Suprapubic skin (tissue), 4 donors: ENCODE data around the gene B3GLCT. TPM values are rescaled to one million over a fixed set of nuclear protein-coding genes. Genes with fewer than 3 reads are reported as not detected.

Experiments used
- DNase-seq, 2 donors: peaks; one replicate each; pipeline ENCODE4 v3.0.0-alpha.2; 2019; ENCODE audit warnings: low spot score in 2 of 2
- H3K27ac ChIP-seq: fragments of 200-600 bp; sonication (generic); one replicate; pipeline ENCODE4 v1.5.1; 2019
- H3K27me3 ChIP-seq: fragments of 200-600 bp; sonication (generic); one replicate; pipeline ENCODE4 v1.5.1; 2019
- H3K36me3 ChIP-seq: fragments of 200-600 bp; sonication (generic); one replicate; pipeline ENCODE4 v1.5.1; 2019
- H3K4me1 ChIP-seq: fragments of 200-600 bp; sonication (generic); one replicate; pipeline ENCODE4 v1.5.1; 2019
- H3K4me3 ChIP-seq: fragments of 200-600 bp; sonication (generic); one replicate; pipeline ENCODE4 v1.5.1; 2019; ENCODE audit warnings: mild to moderate bottlenecking
- H3K9me3 ChIP-seq: fragments of 200-600 bp; sonication (generic); one replicate; pipeline ENCODE4 v1.5.1; 2019
- EP300 ChIP-seq: sonication (generic); formaldehyde crosslinking; IDR thresholded peaks from one replicate; pipeline ENCODE4 v1.6.1; 2017; ENCODE audit warnings: antibody characterized with exemption
- POLR2A ChIP-seq, 2 donors: fragments of 450-650 bp; IDR thresholded peaks; one replicate each; pipeline ENCODE4 v1.6.1; 2017; ENCODE audit warnings: antibody characterized with exemption in 2 of 2, mild to moderate bottlenecking in 2 of 2, moderate library complexity in 2 of 2
- POLR2AphosphoS5 ChIP-seq, 3 donors: sonication (generic); formaldehyde crosslinking; IDR thresholded peaks; one replicate each; pipeline ENCODE4 v1.6.1; 2017; ENCODE audit warnings: antibody characterized with exemption in 3 of 3
- WGBS: methylation state at CpG from one replicate; pipeline ENCODE4 v1.1.5; 2018; 5-methylcytosine and 5-hydroxymethylcytosine counted together
- total RNA-seq, 4 donors: library from RNA; depleted of rRNA; stranded (reverse); fragments of >200 nt; gene quantifications; one replicate each; pipeline ENCODE4 v1.1.0, GENCODE V29; 2016
- TF ChIP-seq, protein P1 (sequence below), 2 donors: fragments of 200-600 bp in 1 of 2; fragments of 450-650 bp in 1 of 2; sonication (generic) in 1 of 2; IDR thresholded peaks; one replicate each; pipeline ENCODE4 v1.5.1; 2016 to 2019; ENCODE audit warnings: antibody characterized with exemption in 2 of 2, mild to moderate bottlenecking in 1 of 2, moderate library complexity in 1 of 2

B3GLCT gene
- total RNA-seq, 4 donors from 2014 or later = 3.0 to 6.5 (median 6.0) TPM

- TF ChIP-seq POLR2A (IDR thresholded peaks at IDR 0.05) (no peak), EP300 (no peak), POLR2AphosphoS5 (IDR thresholded peaks at IDR 0.05) (no peak)
- TF ChIP-seq, protein P1, sequence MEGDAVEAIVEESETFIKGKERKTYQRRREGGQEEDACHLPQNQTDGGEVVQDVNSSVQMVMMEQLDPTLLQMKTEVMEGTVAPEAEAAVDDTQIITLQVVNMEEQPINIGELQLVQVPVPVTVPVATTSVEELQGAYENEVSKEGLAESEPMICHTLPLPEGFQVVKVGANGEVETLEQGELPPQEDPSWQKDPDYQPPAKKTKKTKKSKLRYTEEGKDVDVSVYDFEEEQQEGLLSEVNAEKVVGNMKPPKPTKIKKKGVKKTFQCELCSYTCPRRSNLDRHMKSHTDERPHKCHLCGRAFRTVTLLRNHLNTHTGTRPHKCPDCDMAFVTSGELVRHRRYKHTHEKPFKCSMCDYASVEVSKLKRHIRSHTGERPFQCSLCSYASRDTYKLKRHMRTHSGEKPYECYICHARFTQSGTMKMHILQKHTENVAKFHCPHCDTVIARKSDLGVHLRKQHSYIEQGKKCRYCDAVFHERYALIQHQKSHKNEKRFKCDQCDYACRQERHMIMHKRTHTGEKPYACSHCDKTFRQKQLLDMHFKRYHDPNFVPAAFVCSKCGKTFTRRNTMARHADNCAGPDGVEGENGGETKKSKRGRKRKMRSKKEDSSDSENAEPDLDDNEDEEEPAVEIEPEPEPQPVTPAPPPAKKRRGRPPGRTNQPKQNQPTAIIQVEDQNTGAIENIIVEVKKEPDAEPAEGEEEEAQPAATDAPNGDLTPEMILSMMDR (IDR thresholded peaks at IDR 0.05) = no peak
- Histone ChIP-seq H3K27ac (no peak overlapping the region), H3K9me3 (no peaks in the 10 kb centered on the region), H3K36me3 (peaks cover 13% of the 10 kb centered on the region), H3K27me3 (no peaks in the 10 kb centered on the region), H3K4me3 (no peak overlapping the region), H3K4me1 (no peaks in the 10 kb centered on the region)
- WGBS = 89% methylated on average over 3 of the region's 3 CpGs
- DNase-seq = no peak
Measured at GRCh38 chr13:31282741-31283455, 83.1 kb downstream of the B3GLCT start.

DNA sequence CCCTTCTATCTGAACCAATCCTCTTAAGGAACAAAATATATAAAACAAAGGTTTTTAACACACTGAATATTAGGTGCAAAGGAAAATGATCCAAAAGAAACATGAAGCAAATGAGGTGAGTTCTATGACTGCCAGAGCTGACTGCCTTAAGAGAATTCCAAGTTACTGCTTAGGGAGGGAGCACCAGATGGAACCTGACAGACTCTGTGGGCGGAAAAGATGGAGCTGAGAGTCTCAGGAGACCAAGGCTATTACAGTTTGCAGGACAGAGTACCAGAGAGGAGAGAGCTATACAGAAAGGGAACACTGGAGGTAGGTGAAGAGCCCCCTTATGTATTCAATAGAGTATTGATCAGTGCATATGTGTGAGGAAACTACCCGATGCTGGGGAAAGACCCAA, 87.2 kb downstream of the B3GLCT start:
- no peaks in the 10 kb centered on the region for H3K9me3 ChIP-seq
- TF ChIP-seq POLR2A (IDR thresholded peaks at IDR 0.05) (no peak), POLR2AphosphoS5 (IDR thresholded peaks at IDR 0.05) (no peak), EP300 (no peak)
- H3K27ac ChIP-seq = no peak overlapping the region
- H3K36me3 ChIP-seq = peaks cover 25% of the 10 kb centered on the region
- no peaks in the 10 kb centered on the region for H3K4me1 ChIP-seq
- H3K27me3 ChIP-seq = no peaks in the 10 kb centered on the region
- WGBS = 93% methylated on average over 2 of the region's 2 CpGs
- DNase-seq = no peak
- no peak overlapping the region for H3K4me3 ChIP-seq

DNA sequence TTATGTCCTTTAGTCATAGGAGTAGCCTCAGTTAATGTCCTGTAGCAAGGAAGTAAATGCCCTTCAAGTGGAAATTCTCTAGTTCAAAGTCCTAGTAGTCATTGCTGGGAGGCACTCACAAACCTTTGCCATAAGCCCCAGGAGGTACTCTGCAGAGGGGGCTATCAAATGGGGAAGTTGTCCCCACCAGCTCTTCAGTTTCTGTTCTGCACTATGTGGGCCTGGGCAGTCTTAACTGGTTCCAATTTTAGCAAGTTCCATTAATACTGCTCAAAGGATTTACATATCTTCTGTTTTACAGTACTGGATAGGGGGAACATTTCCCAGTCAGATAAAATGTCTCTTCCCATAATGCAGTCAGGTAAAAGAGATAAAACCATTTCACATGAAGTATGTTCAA, 101.3 kb downstream of the B3GLCT start:
- DNase-seq = no peak
- H3K36me3 ChIP-seq = peaks cover 6% of the 10 kb centered on the region
- no peaks in the 10 kb centered on the region for H3K27me3 ChIP-seq
- no peak for TF ChIP-seq POLR2AphosphoS5 (IDR thresholded peaks at IDR 0.05)
- no peak for TF ChIP-seq EP300
- TF ChIP-seq, protein P1 (IDR thresholded peaks at IDR 0.05) = no peak
- no peak for TF ChIP-seq POLR2A (IDR thresholded peaks at IDR 0.05)
- H3K4me1 ChIP-seq = no peaks in the 10 kb centered on the region
- H3K4me3 ChIP-seq = no peak overlapping the region
- H3K27ac ChIP-seq = no peak overlapping the region
- no peaks in the 10 kb centered on the region for H3K9me3 ChIP-seq

- Histone ChIP-seq H3K9me3 (peaks cover 22% of the 10 kb centered on the region), H3K4me1 (no peaks in the 10 kb centered on the region), H3K27ac (no peak overlapping the region), H3K36me3 (peaks cover 5% of the 10 kb centered on the region), H3K4me3 (no peak overlapping the region), H3K27me3 (no peaks in the 10 kb centered on the region)
- 75% methylated on average over 4 of the region's 4 CpGs for WGBS
- TF ChIP-seq, protein P1 (IDR thresholded peaks at IDR 0.05) = no peak
- TF ChIP-seq POLR2A (IDR thresholded peaks at IDR 0.05) = no peak
- no peak for TF ChIP-seq POLR2AphosphoS5 (IDR thresholded peaks at IDR 0.05)
- no peak for TF ChIP-seq EP300
- no peak for DNase-seq
Measured at GRCh38 chr13:31310356-31310755, 110.6 kb downstream of the B3GLCT start.

GRCh38 chr13:31310786-31311185, 111.0 kb downstream of the B3GLCT start:
- Histone ChIP-seq H3K27me3 (no peaks in the 10 kb centered on the region), H3K9me3 (peaks cover 25% of the 10 kb centered on the region), H3K27ac (no peak overlapping the region), H3K4me3 (no peak overlapping the region), H3K4me1 (no peaks in the 10 kb centered on the region), H3K36me3 (peaks cover 7% of the 10 kb centered on the region)
- TF ChIP-seq, protein P1 (IDR thresholded peaks at IDR 0.05) = no peak
- no peak for TF ChIP-seq POLR2A (IDR thresholded peaks at IDR 0.05)
- TF ChIP-seq POLR2AphosphoS5 (IDR thresholded peaks at IDR 0.05) = no peak
- no peak for TF ChIP-seq EP300
- no peak for DNase-seq
- 25% methylated on average over 3 of the region's 3 CpGs for WGBS
